K562 (cell line): Measurements from ENCODE around the gene CYBRD1. TPM values are rescaled to one million over a fixed set of nuclear protein-coding genes. Genes with fewer than 3 reads are reported as not detected.

Experiments used
- ATAC-seq: fragments of 200-7000 bp; cut with Tn5 transposase; 3 replicates; pipeline ENCODE4 v1.9.1; 2020; ENCODE audit warnings: moderate library complexity
- BruUV-seq: library from RNA; stranded (reverse); fragments of 400-500 nt; replicated peaks from 2 replicates; lab custom pipeline; 2021; lab: Mats Ljungman, UMichigan
- CTCF ChIA-PET: fragments of 300-600 bp; formaldehyde crosslinking; extraction: SDS; loops from one replicate; lab custom pipeline; 2021; ENCODE audit warnings: low intra/inter-chr PET ratio; lab: Yijun Ruan, JAX
- POLR2A ChIA-PET: fragments of 300-600, 350-650 bp; sonication (Branson Sonifier 250); formaldehyde crosslinking; extraction: SDS; loops from one replicate; lab custom pipeline; 2021; ENCODE audit warnings: antibody characterized with exemption, inconsistent platforms; lab: Yijun Ruan, JAX
- DNase-seq, 4 experiments: peaks; one replicate each; pipeline versions ENCODE4 v3.0.0 to v3.0.0-alpha.2; 2011 to 2018; ENCODE audit warnings: low spot score in 3 of 4, mixed read lengths in 3 of 4; ENCODE audit errors: extremely low read depth in 1 of 4
- FAIRE-seq: peaks from 2 replicates; lab custom pipeline; 2011; peaks lifted over from hg19 to GRCh38; lab: Jason Lieb, UNC
- H2AFZ ChIP-seq: 2 replicates; pipeline ENCODE4 v1.6.0; 2011; ENCODE audit warnings: low read depth, low read length, control low read depth, inconsistent platforms
- H3K27ac ChIP-seq: fragments of 200-600 bp; 3 replicates; pipeline ENCODE4 v1.8.0; 2011; ENCODE audit warnings: low read depth, mild to moderate bottlenecking, control low read depth, inconsistent platforms, low read length, moderate library complexity, mixed read lengths; ENCODE audit errors: extremely low read depth
- H3K27me3 ChIP-seq, 2 experiments: fragments of 300-600 bp in 1 of 2; 2 replicates in 1 of 2; 3 replicates in 1 of 2; pipeline versions ENCODE4 v1.6.0 to v1.8.0; 2011; ENCODE audit warnings: inconsistent platforms in 2 of 2, low read length in 2 of 2, mild to moderate bottlenecking in 1 of 2, mixed read lengths in 1 of 2, moderate library complexity in 1 of 2; ENCODE audit not compliant: control insufficient read depth in 2 of 2, insufficient read depth in 2 of 2
- H3K36me3 ChIP-seq: fragments of 300-600 bp; 3 replicates; pipeline ENCODE4 v1.8.0; 2011; ENCODE audit warnings: mild to moderate bottlenecking, low read length, inconsistent platforms; ENCODE audit not compliant: control insufficient read depth, insufficient read depth
- H3K4me1 ChIP-seq, 2 experiments: fragments of 200-600 bp in 1 of 2; replicated peaks in 1 of 2; 2 replicates in 1 of 2; 3 replicates in 1 of 2; pipeline versions ENCODE4 v1.5.1 to v1.8.0; 2011; ENCODE audit warnings: inconsistent platforms in 2 of 2, low read length in 2 of 2, mild to moderate bottlenecking in 1 of 2, mixed read lengths in 1 of 2, moderate library complexity in 1 of 2; ENCODE audit not compliant: control insufficient read depth in 2 of 2, insufficient read depth in 2 of 2
- H3K4me2 ChIP-seq: 2 replicates; pipeline ENCODE4 v1.6.1; 2011; ENCODE audit warnings: low read length, control low read depth, inconsistent platforms, mixed read lengths; ENCODE audit not compliant: insufficient read depth
- H3K4me3 ChIP-seq: fragments of 200-600 bp; sonication (generic), shearing (Covaris generic); 2 replicates; pipeline ENCODE4 v1.5.1; 2016; ENCODE audit warnings: control low read depth, inconsistent platforms
- H3K79me2 ChIP-seq: fragments of 200-600 bp; 3 replicates; pipeline ENCODE4 v1.8.0; 2011; ENCODE audit warnings: low read length, inconsistent platforms; ENCODE audit not compliant: control insufficient read depth, insufficient read depth
- H3K9ac ChIP-seq, 2 experiments: 2 replicates each; pipeline versions ENCODE4 v1.6.0 to v1.6.1; 2011; ENCODE audit warnings: low read depth in 2 of 2, low read length in 2 of 2, control low read depth in 1 of 2, inconsistent platforms in 1 of 2, mild to moderate bottlenecking in 1 of 2, mixed read lengths in 1 of 2; ENCODE audit not compliant: insufficient read depth in 1 of 2
- H3K9me1 ChIP-seq: one replicate; pipeline ENCODE4 v1.6.0; 2011; ENCODE audit warnings: inconsistent platforms, mild to moderate bottlenecking, low read length, moderate library complexity; ENCODE audit not compliant: control insufficient read depth, insufficient read depth
- H3K9me3 ChIP-seq: replicated peaks from 2 replicates; pipeline ENCODE4 v1.5.1; 2011; ENCODE audit warnings: low read depth, low read length, inconsistent platforms; ENCODE audit not compliant: control insufficient read depth, insufficient read depth
- H4K20me1 ChIP-seq: replicated peaks from 2 replicates; pipeline ENCODE4 v1.6.1; 2011; ENCODE audit warnings: low read length, inconsistent platforms, mixed read lengths; ENCODE audit not compliant: control insufficient read depth, insufficient read depth
- ARID3A ChIP-seq: IDR thresholded peaks from 2 replicates; pipeline ENCODE4 v1.6.1; 2012; ENCODE audit warnings: low read depth, low read length, improper control_type of control experiment, borderline replicate concordance
- DACH1 ChIP-seq: fragments of 450-650 bp; IDR thresholded peaks from 2 replicates; pipeline ENCODE4 v1.6.1; 2018; ENCODE audit not compliant: partially characterized antibody
- DMBX1 ChIP-seq: fragments of 250-450 bp; sonication (Bioruptor Pico); IDR thresholded peaks from 2 replicates; pipeline ENCODE4 v1.8.0; 2022; ENCODE audit warnings: inconsistent platforms, mild to moderate bottlenecking, moderate library complexity, borderline replicate concordance
- JUNB ChIP-seq: fragments of 450-650 bp; formaldehyde crosslinking; conservative IDR thresholded peaks from 2 replicates; pipeline ENCODE4 v1.4.0; 2020; ENCODE audit warnings: mild to moderate bottlenecking
- ZNF124 ChIP-seq: sonication (generic); formaldehyde crosslinking; IDR thresholded peaks from 2 replicates; pipeline ENCODE4 v1.8.1; 2022; ENCODE audit warnings: missing genetic modification reagents
- ZNF707 ChIP-seq: fragments of 250-450 bp; sonication (Bioruptor Pico); conservative IDR thresholded peaks from 2 replicates; pipeline ENCODE4 v1.8.0; 2022; ENCODE audit warnings: inconsistent platforms, mild to moderate bottlenecking, moderate library complexity
- in situ Hi-C: fragments of 300-500 bp; cut with MboI; formaldehyde crosslinking; loops from 4 replicates; pipeline ENCODE4 v1.15.0; 2018; ENCODE audit warnings: inconsistent platforms, mixed read lengths
- intact Hi-C: fragments of 100-400 bp; cut with micrococcal nuclease; formaldehyde crosslinking; loops from 2 replicates; pipeline ENCODE4 v1.14.2; 2022
- polyA plus RNA-seq, 8 experiments: library from polyadenylated mRNA; depleted of rRNA in 4 of 8; stranded (reverse) in 5 of 8; unstranded in 3 of 8; fragments of >200 nt; fragmentation: Nextera tagmentation in 2 of 8; fragmentation: Illumina TruSeq in 1 of 8; extraction: Ambion mirVana in 2 of 8; extraction: Trizol in 1 of 8; gene quantifications; 2 replicates each; pipeline versions ENCODE4 v1.2.1 to v1.2.3, GENCODE V29; 2011 to 2014; ENCODE audit warnings: inconsistent platforms in 1 of 8, missing spikeins in 1 of 8
- total RNA-seq, 7 experiments: library from RNA; depleted of rRNA in 6 of 7; stranded (reverse); fragments of >200 nt in 6 of 7; fragmentation: Illumina TruSeq in 2 of 7; extraction: Trizol in 2 of 7; gene quantifications; 2 replicates each; pipeline versions ENCODE4 v1.2.1 to v1.2.3, GENCODE V29; 2011 to 2021; ENCODE audit warnings: low replicate concordance in 1 of 7
- TF ChIP-seq, protein P1 (sequence below): fragments of 450-650 bp; formaldehyde crosslinking; IDR thresholded peaks from 2 replicates; pipeline ENCODE4 v1.4.0; 2020; ENCODE audit warnings: mild to moderate bottlenecking, moderate library complexity
- TF ChIP-seq, protein P2 (sequence below), 2 experiments: fragments of 450-650 bp; IDR thresholded peaks; 2 replicates each; pipeline ENCODE4 v1.6.1; 2018; ENCODE audit warnings: mild to moderate bottlenecking in 2 of 2, low read depth in 1 of 2; ENCODE audit not compliant: partially characterized antibody in 2 of 2

Gene CYBRD1
- total and polyA plus RNA-seq, 9 of the 15 experiments (the other 6 are each of a cell fraction or from before 2014, with no cell fraction given): 9.6 to 22.4 (median 15.6) TPM

GRCh38 chr2:171598713-171599319 lies 76.5 kb downstream of the CYBRD1 start (continued):
- TF ChIP-seq, protein P1, sequence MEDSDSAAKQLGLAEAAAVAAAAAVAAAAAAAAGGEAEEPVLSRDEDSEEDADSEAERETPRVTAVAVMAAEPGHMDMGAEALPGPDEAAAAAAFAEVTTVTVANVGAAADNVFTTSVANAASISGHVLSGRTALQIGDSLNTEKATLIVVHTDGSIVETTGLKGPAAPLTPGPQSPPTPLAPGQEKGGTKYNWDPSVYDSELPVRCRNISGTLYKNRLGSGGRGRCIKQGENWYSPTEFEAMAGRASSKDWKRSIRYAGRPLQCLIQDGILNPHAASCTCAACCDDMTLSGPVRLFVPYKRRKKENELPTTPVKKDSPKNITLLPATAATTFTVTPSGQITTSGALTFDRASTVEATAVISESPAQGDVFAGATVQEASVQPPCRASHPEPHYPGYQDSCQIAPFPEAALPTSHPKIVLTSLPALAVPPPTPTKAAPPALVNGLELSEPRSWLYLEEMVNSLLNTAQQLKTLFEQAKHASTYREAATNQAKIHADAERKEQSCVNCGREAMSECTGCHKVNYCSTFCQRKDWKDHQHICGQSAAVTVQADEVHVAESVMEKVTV (CRISPR knock-in tag): 0 out of 2 replicates have a peak, but pooled peaks have one; percentile 36
- peak; percentile 83; the same call in 1 of the 2 replicates for TF ChIP-seq ARID3A
- peak; percentile 10 for TF ChIP-seq DACH1

DNA sequence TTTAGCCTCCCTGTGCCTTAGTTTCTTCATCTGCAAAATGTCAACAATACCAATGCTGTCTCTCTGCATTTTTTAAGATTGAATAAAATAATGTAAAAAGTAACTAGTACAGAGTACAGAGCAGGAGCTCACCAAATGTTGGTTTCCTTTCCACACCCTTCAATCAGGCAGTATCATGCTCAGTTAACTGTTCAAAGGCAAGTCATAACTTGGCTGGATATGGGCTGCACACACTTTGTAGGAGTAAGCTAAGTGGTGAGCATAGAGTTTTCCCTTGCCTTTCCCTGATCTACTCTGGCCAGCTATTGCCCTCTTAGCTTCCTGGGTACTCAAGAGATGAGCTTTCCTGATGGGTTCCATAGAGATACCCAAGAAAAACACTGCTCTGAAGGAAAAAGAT lies 77.9 kb downstream of the CYBRD1 start:
- TF ChIP-seq ZNF124 (CRISPR knock-in tag) (no peak), JUNB (CRISPR knock-in tag) (no peak), ZNF707 (no peak), DMBX1 (CRISPR knock-in tag) (no peak)
- TF ChIP-seq, protein P2, sequence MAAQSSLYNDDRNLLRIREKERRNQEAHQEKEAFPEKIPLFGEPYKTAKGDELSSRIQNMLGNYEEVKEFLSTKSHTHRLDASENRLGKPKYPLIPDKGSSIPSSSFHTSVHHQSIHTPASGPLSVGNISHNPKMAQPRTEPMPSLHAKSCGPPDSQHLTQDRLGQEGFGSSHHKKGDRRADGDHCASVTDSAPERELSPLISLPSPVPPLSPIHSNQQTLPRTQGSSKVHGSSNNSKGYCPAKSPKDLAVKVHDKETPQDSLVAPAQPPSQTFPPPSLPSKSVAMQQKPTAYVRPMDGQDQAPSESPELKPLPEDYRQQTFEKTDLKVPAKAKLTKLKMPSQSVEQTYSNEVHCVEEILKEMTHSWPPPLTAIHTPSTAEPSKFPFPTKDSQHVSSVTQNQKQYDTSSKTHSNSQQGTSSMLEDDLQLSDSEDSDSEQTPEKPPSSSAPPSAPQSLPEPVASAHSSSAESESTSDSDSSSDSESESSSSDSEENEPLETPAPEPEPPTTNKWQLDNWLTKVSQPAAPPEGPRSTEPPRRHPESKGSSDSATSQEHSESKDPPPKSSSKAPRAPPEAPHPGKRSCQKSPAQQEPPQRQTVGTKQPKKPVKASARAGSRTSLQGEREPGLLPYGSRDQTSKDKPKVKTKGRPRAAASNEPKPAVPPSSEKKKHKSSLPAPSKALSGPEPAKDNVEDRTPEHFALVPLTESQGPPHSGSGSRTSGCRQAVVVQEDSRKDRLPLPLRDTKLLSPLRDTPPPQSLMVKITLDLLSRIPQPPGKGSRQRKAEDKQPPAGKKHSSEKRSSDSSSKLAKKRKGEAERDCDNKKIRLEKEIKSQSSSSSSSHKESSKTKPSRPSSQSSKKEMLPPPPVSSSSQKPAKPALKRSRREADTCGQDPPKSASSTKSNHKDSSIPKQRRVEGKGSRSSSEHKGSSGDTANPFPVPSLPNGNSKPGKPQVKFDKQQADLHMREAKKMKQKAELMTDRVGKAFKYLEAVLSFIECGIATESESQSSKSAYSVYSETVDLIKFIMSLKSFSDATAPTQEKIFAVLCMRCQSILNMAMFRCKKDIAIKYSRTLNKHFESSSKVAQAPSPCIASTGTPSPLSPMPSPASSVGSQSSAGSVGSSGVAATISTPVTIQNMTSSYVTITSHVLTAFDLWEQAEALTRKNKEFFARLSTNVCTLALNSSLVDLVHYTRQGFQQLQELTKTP (IDR thresholded peaks at IDR 0.05; ENCODE audit: low read depth in 1 of 2, partially characterized antibody in 2 of 2): no peak
- Histone ChIP-seq H3K9ac (no peak overlapping the region), H3K4me1 (no peaks in the 10 kb centered on the region), H3K4me3 (no peak overlapping the region), H3K4me2 (no peak overlapping the region), H3K9me3 (no peaks in the 10 kb centered on the region), H2AFZ (no peak overlapping the region), H3K27me3 (peaks cover 18 to 20% of the 10 kb centered on the region in 2 experiments), H3K9me1 (no peaks in the 10 kb centered on the region), H3K36me3 (no peaks in the 10 kb centered on the region), H4K20me1 (no peaks in the 10 kb centered on the region), H3K27ac (no peak overlapping the region), H3K79me2 (no peaks in the 10 kb centered on the region)
- FAIRE-seq: no peak
- ChIA-PET CTCF (no interaction called here), POLR2A (interaction anchor here (0.9 to 2.5 kb wide), 2 partner anchors 12 to 87 kb away, joined by 3 to 9 read pairs; partner anchors contain the start of gene DYNC1I2)
- intact Hi-C loops (no loop called here), in situ Hi-C loops (no loop called here)
- no TSS peak for BruUV-seq
- no peak for DNase-seq
- no peak; the same call in 2 of the 3 replicates for ATAC-seq
